Caco-2 (cell line): ENCODE results near the gene PALLD. TPM values are rescaled to one million over a fixed set of nuclear protein-coding genes. Genes with fewer than 3 reads are reported as not detected.

Experiments used
- BruUV-seq: library from RNA; stranded (reverse); fragments of 400-500 nt; replicated peaks from 2 replicates; lab custom pipeline; 2021; lab: Mats Ljungman, UMichigan
- CTCF ChIA-PET: fragments of 300-600 bp; sonication (Branson Sonifier 250); formaldehyde crosslinking; loops from one replicate; lab custom pipeline; 2022; ENCODE audit warnings: antibody characterized with exemption; lab: Charles Lee
- POLR2A ChIA-PET: fragments of 300-600 bp; sonication (Branson Sonifier 250); formaldehyde crosslinking; loops from one replicate; lab custom pipeline; 2022; ENCODE audit warnings: antibody characterized with exemption; lab: Charles Lee
- DNase-seq, 2 experiments: peaks; one replicate each; pipeline versions ENCODE4 v3.0.0 to v3.0.0-alpha.2; 2020 to 2022
- H3K27me3 ChIP-seq: replicated peaks from 2 replicates; pipeline ENCODE4 v1.6.0; 2011; ENCODE audit warnings: low read length; ENCODE audit not compliant: control insufficient read depth, insufficient read depth
- H3K36me3 ChIP-seq: 2 replicates; pipeline ENCODE4 v1.5.1; 2011; ENCODE audit warnings: low read length; ENCODE audit not compliant: control insufficient read depth, insufficient read depth
- H3K4me1 ChIP-seq: fragments of 250-450 bp; sonication (Bioruptor Pico); 2 replicates; pipeline ENCODE4 v1.5.1; 2020; ENCODE audit warnings: mild to moderate bottlenecking
- H3K4me3 ChIP-seq: 2 replicates; pipeline ENCODE4 v1.5.1; 2011; ENCODE audit warnings: low read depth, mild to moderate bottlenecking, control low read depth, low read length
- H3K9me3 ChIP-seq: fragments of 250-450 bp; sonication (Bioruptor Pico); 2 replicates; pipeline ENCODE4 v1.5.1; 2020; ENCODE audit warnings: mild to moderate bottlenecking, moderate library complexity
- H3K27ac Mint-ChIP-seq: one replicate; pipeline ENCODE4 v1.8.0; 2022; ENCODE audit warnings: mixed read lengths; ENCODE audit not compliant: unreplicated experiment
- H3K27me3 Mint-ChIP-seq: one replicate; pipeline ENCODE4 v1.8.0; 2022; ENCODE audit warnings: mixed read lengths; ENCODE audit not compliant: insufficient read depth, unreplicated experiment
- H3K36me3 Mint-ChIP-seq: one replicate; pipeline ENCODE4 v1.8.0; 2022; ENCODE audit warnings: mild to moderate bottlenecking, mixed read lengths; ENCODE audit not compliant: insufficient read depth, unreplicated experiment
- H3K4me1 Mint-ChIP-seq: one replicate; pipeline ENCODE4 v1.8.0; 2022; ENCODE audit warnings: low read depth, mixed read lengths; ENCODE audit not compliant: unreplicated experiment
- H3K4me3 Mint-ChIP-seq: one replicate; pipeline ENCODE4 v1.8.0; 2022; ENCODE audit warnings: mild to moderate bottlenecking, moderate library complexity, mixed read lengths; ENCODE audit not compliant: unreplicated experiment
- H3K9me3 Mint-ChIP-seq: one replicate; pipeline ENCODE4 v1.8.0; 2022; ENCODE audit warnings: mixed read lengths; ENCODE audit not compliant: unreplicated experiment
- CTCF ChIP-seq, 2 experiments: fragments of 200-600 bp in 1 of 2; IDR thresholded peaks; 1 replicate in 1 of 2; 2 replicates in 1 of 2; pipeline versions ENCODE4 v1.5.1 to v1.8.0; 2011 to 2022; ENCODE audit warnings: antibody characterized with exemption in 1 of 2, control low read depth in 1 of 2, inconsistent platforms in 1 of 2, low read depth in 1 of 2, low read length in 1 of 2, mild to moderate bottlenecking in 1 of 2, moderate library complexity in 1 of 2; ENCODE audit not compliant: insufficient read depth in 1 of 2, severe bottlenecking in 1 of 2, unreplicated experiment in 1 of 2
- intact Hi-C: fragments of 100-400 bp; cut with micrococcal nuclease; formaldehyde crosslinking; loops from one replicate; pipeline ENCODE4 v1.10.0; 2022; ENCODE audit not compliant: unreplicated experiment
- total RNA-seq: library from RNA; stranded (reverse); gene quantifications from 2 replicates; pipeline ENCODE4 v1.2.3, GENCODE V29; 2022

Gene PALLD
- total RNA-seq, 1 experiment from 2014 or later = 12.3 TPM

GRCh38 chr4:168483811-168484210 lies 13.0 kb upstream of the PALLD start:
- no peak for TF ChIP-seq CTCF (IDR thresholded peaks at IDR 0.05; ENCODE audit: insufficient read depth in 1 of 2, low read depth in 1 of 2, low read length in 1 of 2, severe bottlenecking in 1 of 2, unreplicated experiment in 1 of 2)
- Mint-ChIP-seq H3K4me1 (peaks cover 14% of the 10 kb centered on the region), H3K36me3 (no peaks in the 10 kb centered on the region), H3K9me3 (no peaks in the 10 kb centered on the region), H3K4me3 (no peak overlapping the region), H3K27ac (no peak overlapping the region), H3K27me3 (peaks cover 2% of the 10 kb centered on the region)
- no peak overlapping the region for H3K4me3 ChIP-seq
- ChIA-PET POLR2A (no interaction called here), CTCF (no interaction called here)
- no peaks in the 10 kb centered on the region for H3K36me3 ChIP-seq
- no peaks in the 10 kb centered on the region for H3K27me3 ChIP-seq
- peaks cover 4% of the 10 kb centered on the region; the same call in 1 of the 2 replicates for H3K4me1 ChIP-seq
- intact Hi-C loops = loop anchor here (10.0 kb wide), 1 partner anchor 159 kb away; no protein-coding TSS in a partner anchor
- H3K9me3 ChIP-seq = no peaks in the 10 kb centered on the region
- BruUV-seq = no TSS peak
- DNase-seq = no peak

GRCh38 chr4:168484626-168485025 lies 12.2 kb upstream of the PALLD start:
- Mint-ChIP-seq H3K9me3 (no peaks in the 10 kb centered on the region), H3K4me3 (no peak overlapping the region), H3K36me3 (no peaks in the 10 kb centered on the region), H3K4me1 (peaks cover 14% of the 10 kb centered on the region), H3K27me3 (no peaks in the 10 kb centered on the region), H3K27ac (no peak overlapping the region)
- no peak overlapping the region for H3K4me3 ChIP-seq
- no peaks in the 10 kb centered on the region for H3K9me3 ChIP-seq
- ChIA-PET CTCF (interaction anchor here (0.6 kb wide), 1 partner anchor 727 kb away, joined by 3 read pairs; no protein-coding TSS in a partner anchor), POLR2A (no interaction called here)
- no peaks in the 10 kb centered on the region for H3K27me3 ChIP-seq
- no peak for DNase-seq
- peaks cover 4% of the 10 kb centered on the region; the same call in 1 of the 2 replicates for H3K4me1 ChIP-seq
- intact Hi-C loops = loop anchor here (10.0 kb wide), 1 partner anchor 160 kb away; no protein-coding TSS in a partner anchor
- H3K36me3 ChIP-seq = no peaks in the 10 kb centered on the region
- no TSS peak for BruUV-seq
- TF ChIP-seq CTCF (IDR thresholded peaks at IDR 0.05; ENCODE audit: insufficient read depth in 1 of 2, low read depth in 1 of 2, low read length in 1 of 2, severe bottlenecking in 1 of 2, unreplicated experiment in 1 of 2) = no peak

- CTCF ChIA-PET = interaction anchor here (0.6 kb wide), 1 partner anchor 728 kb away, joined by 3 read pairs; no protein-coding TSS in a partner anchor
- H3K4me1 ChIP-seq = peaks cover 4% of the 10 kb centered on the region; the same call in 1 of the 2 replicates
- no TSS peak for BruUV-seq
These were observed 11.5 kb upstream of the PALLD start for GRCh38 chr4:168485156-168485910.

More at GRCh38 chr4:168485156-168485910, 11.5 kb upstream of the PALLD start:
- Histone ChIP-seq H3K4me3 (no peak overlapping the region), H3K27me3 (no peaks in the 10 kb centered on the region), H3K9me3 (no peaks in the 10 kb centered on the region), H3K36me3 (no peaks in the 10 kb centered on the region)
- intact Hi-C loops = loop anchor here (10.0 kb wide), 1 partner anchor 161 kb away; no protein-coding TSS in a partner anchor
- Mint-ChIP-seq H3K36me3 (no peaks in the 10 kb centered on the region), H3K27me3 (no peaks in the 10 kb centered on the region), H3K27ac (no peak overlapping the region), H3K4me1 (peaks cover 13% of the 10 kb centered on the region), H3K4me3 (no peak overlapping the region), H3K9me3 (no peaks in the 10 kb centered on the region)
- no peak for TF ChIP-seq CTCF (IDR thresholded peaks at IDR 0.05; ENCODE audit: insufficient read depth in 1 of 2, low read depth in 1 of 2, low read length in 1 of 2, severe bottlenecking in 1 of 2, unreplicated experiment in 1 of 2)
- DNase-seq = no peak
- POLR2A ChIA-PET = no interaction called here
